Liver (tissue), 9 donors: ENCODE measurements around the gene NAIF1. TPM values are rescaled to one million over a fixed set of nuclear protein-coding genes. Genes with fewer than 3 reads are reported as not detected.
A peak's percentile ranks its signal among the peaks of the same experiment; 100 is the strongest.
"Not testable (repeated sequence)": the region's sequence is repeated elsewhere in the genome, so short reads cannot be mapped to it uniquely, and the experiment has no call there.

ENCODE experiments used
- DNase-seq: peaks from one replicate; pipeline ENCODE4 v3.0.0-alpha.2; 2017; ENCODE audit warnings: low spot score
- H3K27ac ChIP-seq, 2 donors: one replicate each; pipeline ENCODE4 v1.7.0; 2013; ENCODE audit warnings: inconsistent platforms in 2 of 2, low read length in 2 of 2, control low read depth in 1 of 2, low read depth in 1 of 2, mild to moderate bottlenecking in 1 of 2
- H3K27me3 ChIP-seq, 4 donors: one replicate each; pipeline versions ENCODE4 v1.6.1 to v1.7.0; 2013; ENCODE audit warnings: low read length in 3 of 4, inconsistent platforms in 1 of 4, mild to moderate bottlenecking in 1 of 4, moderate library complexity in 1 of 4; ENCODE audit not compliant: control insufficient read depth in 4 of 4, insufficient read depth in 4 of 4
- H3K36me3 ChIP-seq, 4 donors: one replicate each; pipeline versions ENCODE4 v1.6.1 to v1.7.0; 2013; ENCODE audit warnings: low read length in 3 of 4, mild to moderate bottlenecking in 3 of 4, low read depth in 1 of 4, moderate library complexity in 1 of 4; ENCODE audit not compliant: control insufficient read depth in 4 of 4, insufficient read depth in 3 of 4
- H3K4me1 ChIP-seq, 4 donors: one replicate each; pipeline versions ENCODE4 v1.6.1 to v1.7.0; 2013; ENCODE audit warnings: low read length in 3 of 4, mild to moderate bottlenecking in 3 of 4, moderate library complexity in 1 of 4; ENCODE audit not compliant: control insufficient read depth in 4 of 4, insufficient read depth in 4 of 4
- H3K4me3 ChIP-seq, 3 donors: one replicate each; pipeline versions ENCODE4 v1.6.1 to v1.7.0; 2013; ENCODE audit warnings: low read length in 3 of 3, control low read depth in 1 of 3, low read depth in 1 of 3, mild to moderate bottlenecking in 1 of 3
- H3K9ac ChIP-seq, 2 donors: one replicate each; pipeline ENCODE4 v1.7.0; 2013; ENCODE audit warnings: low read length in 2 of 2, mild to moderate bottlenecking in 2 of 2, moderate library complexity in 2 of 2, control low read depth in 1 of 2, low read depth in 1 of 2
- H3K9me3 ChIP-seq, 4 donors: one replicate each; pipeline versions ENCODE4 v1.6.1 to v1.7.0; 2013; ENCODE audit warnings: low read length in 3 of 4; ENCODE audit not compliant: control insufficient read depth in 4 of 4
- FOXA2 ChIP-seq: IDR thresholded peaks from 2 replicates; pipeline ENCODE4 v1.6.1; 2016; ENCODE audit warnings: antibody characterized with exemption
- HNF4A ChIP-seq, 2 donors: conservative IDR thresholded peaks; 2 replicates each; pipeline ENCODE4 v1.6.1; 2016; ENCODE audit warnings: antibody characterized with exemption in 2 of 2, mild to moderate bottlenecking in 2 of 2
- JUND ChIP-seq, 2 donors: IDR thresholded peaks; 2 replicates each; pipeline ENCODE4 v1.6.1; 2016; ENCODE audit warnings: antibody characterized with exemption in 2 of 2
- RAD21 ChIP-seq, 2 donors: IDR thresholded peaks; 2 replicates each; pipeline ENCODE4 v1.6.1; 2016; ENCODE audit warnings: antibody characterized with exemption in 2 of 2, mild to moderate bottlenecking in 2 of 2
- RXRA ChIP-seq, 2 donors: IDR thresholded peaks; 2 replicates each; pipeline ENCODE4 v1.6.1; 2017 to 2018; ENCODE audit warnings: antibody characterized with exemption in 2 of 2, mild to moderate bottlenecking in 1 of 2
- SP1 ChIP-seq: IDR thresholded peaks from 2 replicates; pipeline ENCODE4 v1.6.1; 2018; ENCODE audit warnings: antibody characterized with exemption, mild to moderate bottlenecking
- TAF1 ChIP-seq: conservative IDR thresholded peaks from 2 replicates; pipeline ENCODE4 v1.6.1; 2016; ENCODE audit warnings: antibody characterized with exemption, mild to moderate bottlenecking
- WGBS: extraction: QIAGEN DNeasy Blood & Tissue Kit; methylation state at CpG from one replicate; pipeline ENCODE4 v1.1.7; 2013; 5-methylcytosine and 5-hydroxymethylcytosine counted together
- polyA plus RNA-seq, 2 donors: library from polyadenylated mRNA; stranded (reverse) in 1 of 2; unstranded in 1 of 2; fragments of 200-250 nt in 1 of 2; fragments of >200 nt in 1 of 2; fragmentation: Nextera tagmentation in 1 of 2; extraction: Ambion mirVana in 1 of 2; gene quantifications; one replicate each; pipeline versions ENCODE4 v1.2.1 to v1.2.3, GENCODE V29; 2013 to 2015
- total RNA-seq, 2 donors: library from RNA; depleted of rRNA; stranded (reverse); fragments of >200 nt; gene quantifications; one replicate each; pipeline ENCODE4 v1.2.3, GENCODE V29; 2014
- TF ChIP-seq, protein P1 (sequence below): fragments of 150-350 bp; IDR thresholded peaks from 2 replicates; pipeline ENCODE4 v1.5.1; 2017; ENCODE audit warnings: improper control_type of control experiment, low read depth, low read length; ENCODE audit not compliant: missing input control
- donor health status: healthy.
- donor health status: healthy.
- donor health status: healthy.
- donor health status: healthy.
- donor health status: healthy.

The NAIF1 gene
- total and polyA plus RNA-seq, 4 donors, result 2.5 to 6.5 (median 4.7) TPM

DNA sequence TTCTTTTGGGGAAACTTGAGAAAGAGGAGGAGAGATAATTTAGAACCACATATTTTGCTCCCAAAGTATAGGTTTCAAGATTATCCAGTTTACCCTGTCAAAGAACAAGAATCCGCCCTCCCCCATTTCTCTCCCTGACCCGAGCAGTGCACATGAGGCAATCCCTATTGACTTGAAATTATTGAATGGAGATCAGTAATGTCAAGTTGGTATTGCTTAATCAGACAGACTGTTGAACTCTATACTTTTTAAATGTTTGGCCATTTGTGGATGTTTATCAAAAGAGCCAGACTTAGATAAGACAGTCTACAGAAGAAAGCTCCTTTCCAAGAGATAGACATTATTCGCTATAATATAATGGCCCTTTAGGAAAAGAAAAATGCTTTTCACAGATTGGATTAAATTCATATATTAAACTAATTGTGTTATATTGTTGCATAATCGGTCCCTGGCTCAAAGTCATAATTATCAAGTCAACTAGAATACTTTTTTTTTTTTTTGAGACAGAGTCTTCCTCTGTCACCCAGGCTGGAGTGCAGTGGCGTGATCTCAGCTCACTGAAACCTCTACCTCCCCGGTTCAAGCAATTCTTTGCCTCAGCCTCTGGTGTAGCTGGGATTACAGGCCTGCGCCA lies 6.2 kb upstream of the NAIF1 start (continued):
- TF ChIP-seq, protein P1, sequence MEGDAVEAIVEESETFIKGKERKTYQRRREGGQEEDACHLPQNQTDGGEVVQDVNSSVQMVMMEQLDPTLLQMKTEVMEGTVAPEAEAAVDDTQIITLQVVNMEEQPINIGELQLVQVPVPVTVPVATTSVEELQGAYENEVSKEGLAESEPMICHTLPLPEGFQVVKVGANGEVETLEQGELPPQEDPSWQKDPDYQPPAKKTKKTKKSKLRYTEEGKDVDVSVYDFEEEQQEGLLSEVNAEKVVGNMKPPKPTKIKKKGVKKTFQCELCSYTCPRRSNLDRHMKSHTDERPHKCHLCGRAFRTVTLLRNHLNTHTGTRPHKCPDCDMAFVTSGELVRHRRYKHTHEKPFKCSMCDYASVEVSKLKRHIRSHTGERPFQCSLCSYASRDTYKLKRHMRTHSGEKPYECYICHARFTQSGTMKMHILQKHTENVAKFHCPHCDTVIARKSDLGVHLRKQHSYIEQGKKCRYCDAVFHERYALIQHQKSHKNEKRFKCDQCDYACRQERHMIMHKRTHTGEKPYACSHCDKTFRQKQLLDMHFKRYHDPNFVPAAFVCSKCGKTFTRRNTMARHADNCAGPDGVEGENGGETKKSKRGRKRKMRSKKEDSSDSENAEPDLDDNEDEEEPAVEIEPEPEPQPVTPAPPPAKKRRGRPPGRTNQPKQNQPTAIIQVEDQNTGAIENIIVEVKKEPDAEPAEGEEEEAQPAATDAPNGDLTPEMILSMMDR, result no peak
- peak; percentile 87 to 88 for TF ChIP-seq HNF4A (conservative IDR thresholded peaks at IDR 0.05)
- peak; percentile 91 to 94 for TF ChIP-seq RXRA (IDR thresholded peaks at IDR 0.05)

DNA sequence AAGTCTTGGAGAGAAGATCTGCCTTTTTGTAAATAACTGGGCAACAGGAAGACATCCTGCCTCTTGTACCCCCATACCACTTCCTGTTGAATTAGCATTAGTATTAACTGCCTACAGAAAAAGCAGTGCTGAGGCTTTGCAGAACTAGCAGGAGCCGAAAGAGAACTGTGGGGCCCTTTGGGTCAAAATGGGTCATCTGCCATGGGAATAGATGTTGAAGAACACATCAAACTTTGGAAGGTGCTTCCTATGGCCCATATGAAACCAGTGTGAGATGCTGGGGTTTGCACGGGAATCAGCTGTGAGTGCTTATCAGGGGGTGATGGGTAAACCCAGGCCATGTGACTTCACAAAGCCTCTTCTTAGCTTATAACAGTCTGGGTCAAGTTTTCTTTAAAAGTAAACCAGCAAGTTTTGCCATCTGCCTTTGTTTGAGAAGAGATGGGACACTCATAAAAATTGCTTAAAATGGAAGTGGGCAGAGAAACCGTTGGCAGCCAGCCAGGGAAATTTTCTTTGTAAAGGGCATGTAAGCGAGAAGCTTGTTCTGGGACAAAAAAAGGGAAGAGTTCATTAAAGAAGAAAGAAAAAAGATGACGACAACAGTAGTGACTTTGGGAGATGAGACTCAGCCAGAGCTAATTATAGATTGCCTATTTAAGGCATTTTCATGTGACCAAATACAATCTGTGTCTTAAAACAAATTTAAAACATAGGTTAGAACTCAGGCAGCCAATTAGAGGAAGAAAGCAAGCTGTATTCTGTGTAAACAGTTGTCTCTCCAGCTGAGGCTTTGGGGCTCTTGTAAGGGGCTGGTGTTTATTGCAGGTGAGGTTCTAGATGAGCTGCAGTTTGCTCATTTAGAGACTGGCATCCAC lies 5.3 kb upstream of the NAIF1 start:
- H3K9ac ChIP-seq, result peak overlapping the region; percentile 47 to 81
- peak overlapping the region; percentile 71 to 87 for H3K27ac ChIP-seq
- no peaks in the 10 kb centered on the region for H3K27me3 ChIP-seq
- no peaks in the 10 kb centered on the region for H3K9me3 ChIP-seq
- DNase-seq, result peak; percentile 68
- TF ChIP-seq TAF1 (no peak), HNF4A (conservative IDR thresholded peaks at IDR 0.05) (peak in 1 of 2 donors; percentile 14), RAD21 (IDR thresholded peaks at IDR 0.05) (no peak), JUND (IDR thresholded peaks at IDR 0.05) (peak in 1 of 2 donors; percentile 36), SP1 (peak; percentile 16)
- TF ChIP-seq, protein P1, result no peak
- H3K4me1 ChIP-seq, result peaks cover 17 to 47% (median 36%) of the 10 kb centered on the region in 4 donors
- 11% methylated on average over 5 of the region's 5 CpGs for WGBS
- H3K36me3 ChIP-seq, result no peaks in the 10 kb centered on the region
- no peak overlapping the region for H3K4me3 ChIP-seq

DNA sequence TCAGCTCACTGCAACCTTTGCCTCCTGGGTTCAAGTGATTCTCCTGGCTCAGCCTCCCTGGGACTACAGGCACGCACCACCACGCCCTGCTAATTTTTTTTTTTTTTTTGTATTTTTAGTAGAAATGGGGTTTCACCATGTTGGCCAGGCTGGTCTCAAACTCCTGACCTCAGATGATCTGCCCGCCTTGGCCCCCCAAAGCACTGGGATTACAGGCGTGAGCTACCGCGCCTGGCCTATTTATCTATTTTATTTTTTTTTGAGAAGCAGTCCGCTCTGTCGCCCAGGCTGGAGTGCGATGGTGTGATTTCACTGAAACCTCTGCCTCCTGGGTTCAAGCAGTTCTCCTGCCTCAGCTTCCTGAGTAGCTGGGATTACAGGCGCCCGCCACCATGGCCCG lies 4.4 kb upstream of the NAIF1 start:
- not testable (repeated sequence) for H3K9ac ChIP-seq, DNase-seq, H3K9me3 ChIP-seq, H3K27me3 ChIP-seq, H3K4me3 ChIP-seq, H3K36me3 ChIP-seq
- Histone ChIP-seq H3K27ac (peak overlapping the region; percentile 71 to 87), H3K4me1 (peaks cover 21 to 52% (median 38%) of the 10 kb centered on the region in 4 donors)
- WGBS, result 87% methylated on average over 12 of the region's 12 CpGs

DNA sequence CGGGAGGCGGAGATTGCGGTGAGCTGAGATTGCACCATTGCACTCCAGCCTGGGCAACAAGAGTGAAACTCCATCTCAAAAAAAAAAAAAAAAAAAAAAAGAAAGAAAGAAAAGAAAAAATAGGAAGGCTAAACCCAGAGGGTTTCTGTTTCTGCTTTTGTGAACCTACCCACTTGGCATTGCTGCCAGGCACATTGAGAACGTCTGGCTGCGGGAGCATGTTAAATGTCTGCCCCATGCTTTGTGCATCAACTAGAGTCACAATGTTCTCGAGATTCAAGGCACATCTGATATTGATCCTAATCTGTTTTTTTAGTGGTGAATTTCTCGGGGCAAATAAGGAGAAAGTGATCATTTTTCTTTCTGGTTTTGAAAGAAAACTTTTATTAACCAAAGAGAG lies 3.8 kb upstream of the NAIF1 start:
- no peaks in the 10 kb centered on the region for H3K36me3 ChIP-seq
- H3K4me3 ChIP-seq, result no peak overlapping the region
- H3K9me3 ChIP-seq, result no peaks in the 10 kb centered on the region
- peaks cover 25 to 58% (median 44%) of the 10 kb centered on the region in 4 donors for H3K4me1 ChIP-seq
- no peak overlapping the region for H3K9ac ChIP-seq
- no peaks in the 10 kb centered on the region for H3K27me3 ChIP-seq
- no peak for DNase-seq
- no peak for TF ChIP-seq FOXA2
- TF ChIP-seq, protein P1, result no peak
- WGBS, result 36% methylated on average over 7 of the region's 7 CpGs
- H3K27ac ChIP-seq, result no peak overlapping the region
